Parathyroid adenoma (tissue), 2 donors: ENCODE measurements around the gene SESTD1.
A peak's percentile ranks its signal among the peaks of the same experiment; 100 is the strongest.

Experiments used
- H2AFZ ChIP-seq: fragments of 300-600 bp; sonication (generic); one replicate; pipeline ENCODE4 v1.7.0; 2017; ENCODE audit warnings: antibody characterized with exemption, mild to moderate bottlenecking
- H3K27ac ChIP-seq: fragments of 300-600 bp; sonication (generic); one replicate; pipeline ENCODE4 v1.7.0; 2017
- H3K27me3 ChIP-seq: fragments of 300-600 bp; sonication (generic); one replicate; pipeline ENCODE4 v1.7.0; 2017; ENCODE audit warnings: low read length; ENCODE audit not compliant: control insufficient read depth, insufficient read depth
- H3K36me3 ChIP-seq: fragments of 300-600 bp; sonication (generic); one replicate; pipeline ENCODE4 v1.7.0; 2017; ENCODE audit warnings: low read length; ENCODE audit not compliant: control insufficient read depth, insufficient read depth
- H3K4me1 ChIP-seq: fragments of 300-600 bp; sonication (generic); one replicate; pipeline ENCODE4 v1.7.0; 2017; ENCODE audit warnings: control low read depth
- H3K4me2 ChIP-seq: fragments of 300-600 bp; sonication (generic); one replicate; pipeline ENCODE4 v1.7.0; 2017; ENCODE audit warnings: low read length
- H3K4me3 ChIP-seq: fragments of 300-600 bp; sonication (generic); one replicate; pipeline ENCODE4 v1.7.0; 2017; ENCODE audit warnings: low read depth, low read length
- H3K79me2 ChIP-seq: fragments of 300-600 bp; sonication (generic); one replicate; pipeline ENCODE4 v1.7.0; 2017; ENCODE audit warnings: control low read depth
- H3K9ac ChIP-seq: fragments of 300-600 bp; sonication (generic); one replicate; pipeline ENCODE4 v1.7.0; 2017; ENCODE audit warnings: mild to moderate bottlenecking
- H3K9me3 ChIP-seq: fragments of 300-600 bp; sonication (generic); one replicate; pipeline ENCODE4 v1.7.0; 2017; ENCODE audit warnings: low read length; ENCODE audit not compliant: control insufficient read depth
- CTCF ChIP-seq: fragments of 300-600 bp; sonication (generic); IDR thresholded peaks from one replicate; pipeline ENCODE4 v1.7.0; 2017; ENCODE audit warnings: antibody characterized with exemption, mild to moderate bottlenecking
- donor health status: primary hyperparathyroidism.

The SESTD1 gene

GRCh38 chr2:179263446-179264367, 925 bp downstream of the SESTD1 start:
- peak overlapping the region; percentile 61 for H3K4me2 ChIP-seq
- H3K4me1 ChIP-seq, result peaks cover 4% of the 10 kb centered on the region
- no peak for TF ChIP-seq CTCF
- H2AFZ ChIP-seq, result peak overlapping the region; percentile 81
- peak overlapping the region; percentile 49 for H3K4me3 ChIP-seq
- peaks cover 40% of the 10 kb centered on the region for H3K79me2 ChIP-seq
- H3K9me3 ChIP-seq, result no peaks in the 10 kb centered on the region
- H3K27me3 ChIP-seq, result no peaks in the 10 kb centered on the region
- no peak overlapping the region for H3K9ac ChIP-seq
- peak overlapping the region; percentile 39 for H3K27ac ChIP-seq
- no peaks in the 10 kb centered on the region for H3K36me3 ChIP-seq

- Histone ChIP-seq H2AFZ (no peak overlapping the region), H3K9me3 (no peaks in the 10 kb centered on the region), H3K9ac (no peak overlapping the region), H3K27ac (no peak overlapping the region), H3K27me3 (no peaks in the 10 kb centered on the region), H3K4me3 (peak overlapping the region; percentile 49), H3K36me3 (no peaks in the 10 kb centered on the region), H3K79me2 (peaks cover 40% of the 10 kb centered on the region), H3K4me1 (peaks cover 4% of the 10 kb centered on the region), H3K4me2 (peak overlapping the region; percentile 61)
- TF ChIP-seq CTCF, result no peak
These were observed 1.6 kb downstream of the SESTD1 start for GRCh38 chr2:179263015-179263414.

GRCh38 chr2:179262077-179262660, 2.5 kb downstream of the SESTD1 start:
- Histone ChIP-seq H3K9ac (no peak overlapping the region), H3K4me2 (no peak overlapping the region), H3K4me3 (no peak overlapping the region), H3K36me3 (no peaks in the 10 kb centered on the region), H3K9me3 (no peaks in the 10 kb centered on the region), H3K27ac (no peak overlapping the region), H3K4me1 (peaks cover 4% of the 10 kb centered on the region), H3K79me2 (peaks cover 40% of the 10 kb centered on the region), H3K27me3 (no peaks in the 10 kb centered on the region), H2AFZ (no peak overlapping the region)
- TF ChIP-seq CTCF, result no peak

GRCh38 chr2:179261151-179261825, 3.3 kb downstream of the SESTD1 start:
- Histone ChIP-seq H3K4me3 (no peak overlapping the region), H3K27me3 (no peaks in the 10 kb centered on the region), H3K27ac (no peak overlapping the region), H3K4me2 (no peak overlapping the region), H3K9ac (no peak overlapping the region), H2AFZ (no peak overlapping the region), H3K9me3 (no peaks in the 10 kb centered on the region), H3K36me3 (no peaks in the 10 kb centered on the region), H3K79me2 (peaks cover 43% of the 10 kb centered on the region), H3K4me1 (peaks cover 4% of the 10 kb centered on the region)
- no peak for TF ChIP-seq CTCF
